ENCODE results near the gene IFFO2.

- no peak for TF ChIP-seq CTCF (IDR thresholded peaks at IDR 0.05; ENCODE audit: low read length)
- TF ChIP-seq EZH2phosphoT487 (IDR thresholded peaks at IDR 0.05; ENCODE audit: low read length), result no peak
These were observed 13.9 kb upstream of the IFFO2 start for GRCh38 chr1:18970358-18970757.

Data from MM.1S (cell line).